GM23338 (cell line): Measurements from ENCODE around the gene LIPG.

Source experiments
- CTCF ChIP-seq, 2 experiments: fragments of 200-600 bp in 1 of 2; sonication (generic) in 1 of 2; conservative IDR thresholded peaks; 2 replicates each; pipeline versions ENCODE4 v1.5.1 to v1.6.1; 2016 to 2017; ENCODE audit warnings: antibody characterized with exemption in 2 of 2, low read depth in 2 of 2, mild to moderate bottlenecking in 2 of 2, moderate library complexity in 1 of 2
- EZH2 ChIP-seq: fragments of 200-600 bp; sonication (generic); IDR thresholded peaks from one replicate; pipeline ENCODE4 v1.8.0; 2017; ENCODE audit warnings: antibody characterized with exemption, mild to moderate bottlenecking, low read depth; ENCODE audit not compliant: unreplicated experiment
- EZH2phosphoT487 ChIP-seq: fragments of 200-600 bp; sonication (generic); IDR thresholded peaks from one replicate; pipeline ENCODE4 v1.8.1; 2018; ENCODE audit warnings: antibody characterized with exemption; ENCODE audit not compliant: unreplicated experiment
- POLR2AphosphoS5 ChIP-seq: IDR thresholded peaks from 2 replicates; pipeline ENCODE4 v1.6.1; 2016; ENCODE audit warnings: antibody characterized with exemption, low read depth
- REST ChIP-seq: IDR thresholded peaks from one replicate; pipeline ENCODE4 v1.6.1; 2018; ENCODE audit warnings: antibody characterized with exemption; ENCODE audit not compliant: unreplicated experiment
- STAT1 ChIP-seq: IDR thresholded peaks from one replicate; pipeline ENCODE4 v1.6.1; 2016; ENCODE audit warnings: antibody characterized with exemption; ENCODE audit not compliant: unreplicated experiment
- ZNF114 ChIP-seq: fragments of 250-450 bp; sonication (Bioruptor Pico); IDR thresholded peaks from 2 replicates; pipeline ENCODE4 v1.5.0; 2020; ENCODE audit warnings: mild to moderate bottlenecking, moderate library complexity

- TF ChIP-seq EZH2, result no peak
- TF ChIP-seq POLR2AphosphoS5, result no peak
- no peak for TF ChIP-seq CTCF (conservative IDR thresholded peaks at IDR 0.05; ENCODE audit: low read depth in 2 of 2)
- no peak for TF ChIP-seq ZNF114 (CRISPR knock-in tag)
- TF ChIP-seq STAT1, result no peak
- no peak for TF ChIP-seq REST
- TF ChIP-seq EZH2phosphoT487, result no peak
These were observed 83.3 kb downstream of the LIPG start for GRCh38 chr18:49645196-49645595.
